ENCODE measurements around the gene TCEA3. TPM values are rescaled to one million over a fixed set of nuclear protein-coding genes. Genes with fewer than 3 reads are reported as not detected.

The TCEA3 gene
- total and polyA plus RNA-seq, 10 of the 15 experiments (the other 5 are each of a cell fraction or from before 2014, with no cell fraction given) = 0.06 to 0.23 (median 0.08) TPM; not detected in 7

DNA sequence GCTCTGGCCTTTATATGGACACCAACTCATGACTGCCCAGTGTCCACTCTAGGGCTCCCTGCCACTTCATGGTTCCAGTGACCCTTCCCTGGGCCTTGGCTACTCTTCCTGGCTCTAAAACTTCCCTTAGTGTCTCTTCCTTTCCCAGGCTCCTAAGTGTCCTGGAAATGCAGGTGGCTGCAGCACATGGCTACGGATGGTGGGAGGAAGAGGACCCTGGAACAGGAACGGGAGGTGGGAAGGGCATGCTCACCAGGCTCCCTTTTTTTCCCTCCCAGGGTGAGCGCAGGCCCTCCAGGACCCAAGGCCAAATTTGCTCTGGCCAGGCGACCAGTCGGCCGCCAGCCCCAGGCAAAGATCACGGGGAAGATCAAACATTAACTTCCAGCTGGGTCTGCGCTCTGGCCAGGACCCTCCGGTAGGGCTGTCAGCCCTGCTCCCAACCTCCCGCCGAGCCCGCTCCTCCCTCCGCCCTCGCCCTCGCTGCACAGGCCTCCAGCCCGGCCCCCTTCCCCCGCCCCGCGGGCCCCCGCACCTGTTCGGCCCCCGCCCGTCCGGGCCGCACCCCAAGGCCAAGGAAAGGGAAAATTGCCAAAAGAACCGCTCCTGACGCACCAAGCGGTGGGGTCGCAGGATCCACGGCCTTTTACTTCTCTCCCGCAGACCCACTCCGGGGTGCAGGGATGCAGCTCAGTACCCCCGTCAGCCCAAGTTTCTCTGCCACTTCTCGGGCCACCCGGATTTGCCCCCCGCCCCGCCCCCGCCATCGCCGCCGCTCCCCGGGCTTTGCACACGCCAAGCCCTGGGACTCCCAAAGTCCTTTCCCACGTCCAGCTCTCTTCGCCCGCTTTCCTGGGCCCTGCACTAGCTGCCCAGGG lies 894 bp downstream of the TCEA3 start (continued):
- TF ChIP-seq, protein P1, sequence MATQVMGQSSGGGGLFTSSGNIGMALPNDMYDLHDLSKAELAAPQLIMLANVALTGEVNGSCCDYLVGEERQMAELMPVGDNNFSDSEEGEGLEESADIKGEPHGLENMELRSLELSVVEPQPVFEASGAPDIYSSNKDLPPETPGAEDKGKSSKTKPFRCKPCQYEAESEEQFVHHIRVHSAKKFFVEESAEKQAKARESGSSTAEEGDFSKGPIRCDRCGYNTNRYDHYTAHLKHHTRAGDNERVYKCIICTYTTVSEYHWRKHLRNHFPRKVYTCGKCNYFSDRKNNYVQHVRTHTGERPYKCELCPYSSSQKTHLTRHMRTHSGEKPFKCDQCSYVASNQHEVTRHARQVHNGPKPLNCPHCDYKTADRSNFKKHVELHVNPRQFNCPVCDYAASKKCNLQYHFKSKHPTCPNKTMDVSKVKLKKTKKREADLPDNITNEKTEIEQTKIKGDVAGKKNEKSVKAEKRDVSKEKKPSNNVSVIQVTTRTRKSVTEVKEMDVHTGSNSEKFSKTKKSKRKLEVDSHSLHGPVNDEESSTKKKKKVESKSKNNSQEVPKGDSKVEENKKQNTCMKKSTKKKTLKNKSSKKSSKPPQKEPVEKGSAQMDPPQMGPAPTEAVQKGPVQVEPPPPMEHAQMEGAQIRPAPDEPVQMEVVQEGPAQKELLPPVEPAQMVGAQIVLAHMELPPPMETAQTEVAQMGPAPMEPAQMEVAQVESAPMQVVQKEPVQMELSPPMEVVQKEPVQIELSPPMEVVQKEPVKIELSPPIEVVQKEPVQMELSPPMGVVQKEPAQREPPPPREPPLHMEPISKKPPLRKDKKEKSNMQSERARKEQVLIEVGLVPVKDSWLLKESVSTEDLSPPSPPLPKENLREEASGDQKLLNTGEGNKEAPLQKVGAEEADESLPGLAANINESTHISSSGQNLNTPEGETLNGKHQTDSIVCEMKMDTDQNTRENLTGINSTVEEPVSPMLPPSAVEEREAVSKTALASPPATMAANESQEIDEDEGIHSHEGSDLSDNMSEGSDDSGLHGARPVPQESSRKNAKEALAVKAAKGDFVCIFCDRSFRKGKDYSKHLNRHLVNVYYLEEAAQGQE (IDR thresholded peaks at IDR 0.05; ENCODE audit: low read depth, low read length) = no peak
- no peak for TF ChIP-seq RAD21 (IDR thresholded peaks at IDR 0.05; ENCODE audit: insufficient read depth, low read depth, low read length)
- TF ChIP-seq SPI1 (IDR thresholded peaks at IDR 0.05; ENCODE audit: borderline replicate concordance, insufficient read depth, low read depth, low read length) = no peak

DNA sequence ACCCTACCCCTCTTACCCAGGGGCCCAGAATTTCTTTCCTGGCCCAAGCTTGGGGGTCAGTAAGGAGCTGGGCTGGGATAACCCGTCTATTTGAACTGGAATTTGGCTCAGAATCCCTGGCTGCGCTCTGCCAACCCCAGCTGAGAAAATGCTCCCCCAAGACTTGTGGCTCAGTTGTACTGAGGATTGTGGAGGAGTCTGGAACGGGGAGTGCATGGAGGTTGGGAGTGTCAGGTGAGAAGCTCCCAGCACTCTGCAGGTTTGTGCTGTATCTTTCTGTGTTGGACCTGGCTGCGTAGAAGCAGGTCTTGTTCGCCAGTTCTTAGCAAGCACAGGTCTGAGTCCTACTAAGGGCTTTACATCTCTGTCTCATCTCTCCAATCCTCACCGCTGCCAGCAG lies 1.6 kb downstream of the TCEA3 start:
- Histone ChIP-seq H3K9ac (ENCODE audit: control insufficient read depth, insufficient read depth, low read length) (no peak overlapping the region), H2AFZ (ENCODE audit: control insufficient read depth, low read depth, low read length) (no peak overlapping the region), H3K36me3 (ENCODE audit: control insufficient read depth in 2 of 2, insufficient read depth in 2 of 2, low read length in 1 of 2) (no peaks in the 10 kb centered on the region), H3K79me2 (ENCODE audit: control insufficient read depth, insufficient read depth, low read length) (no peaks in the 10 kb centered on the region), H3K4me1 (ENCODE audit: control insufficient read depth, insufficient read depth, low read length) (no peaks in the 10 kb centered on the region; the same call in 1 of the 2 replicates), H3K4me2 (ENCODE audit: control insufficient read depth, insufficient read depth) (no peak overlapping the region), H3K9me3 (replicated peaks; ENCODE audit: control insufficient read depth, insufficient read depth, low read length) (no peaks in the 10 kb centered on the region), H3K27me3 (replicated peaks in 1 of 2; ENCODE audit: control insufficient read depth in 2 of 2, insufficient read depth in 2 of 2, low read length in 1 of 2) (peaks cover 6 to 7% of the 10 kb centered on the region in 2 experiments), H3K27ac (ENCODE audit: control insufficient read depth, insufficient read depth) (no peak overlapping the region), H4K20me1 (ENCODE audit: control insufficient read depth, insufficient read depth) (no peaks in the 10 kb centered on the region), H3K4me3 (no peak overlapping the region)
- 50% methylated on average over 6 of the region's 6 CpGs for WGBS (ENCODE audit: insufficient coverage, insufficient replicate concordance, low lambda C conversion rate, missing lambda C conversion rate)
- TF ChIP-seq, protein P2, sequence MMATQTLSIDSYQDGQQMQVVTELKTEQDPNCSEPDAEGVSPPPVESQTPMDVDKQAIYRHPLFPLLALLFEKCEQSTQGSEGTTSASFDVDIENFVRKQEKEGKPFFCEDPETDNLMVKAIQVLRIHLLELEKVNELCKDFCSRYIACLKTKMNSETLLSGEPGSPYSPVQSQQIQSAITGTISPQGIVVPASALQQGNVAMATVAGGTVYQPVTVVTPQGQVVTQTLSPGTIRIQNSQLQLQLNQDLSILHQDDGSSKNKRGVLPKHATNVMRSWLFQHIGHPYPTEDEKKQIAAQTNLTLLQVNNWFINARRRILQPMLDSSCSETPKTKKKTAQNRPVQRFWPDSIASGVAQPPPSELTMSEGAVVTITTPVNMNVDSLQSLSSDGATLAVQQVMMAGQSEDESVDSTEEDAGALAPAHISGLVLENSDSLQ (IDR thresholded peaks at IDR 0.05) = no peak
- TF ChIP-seq ZSCAN29 (IDR thresholded peaks at IDR 0.05) = no peak
- TF ChIP-seq ESRRA (IDR thresholded peaks at IDR 0.05; ENCODE audit: low read length) = no peak
- TF ChIP-seq, protein P3, sequence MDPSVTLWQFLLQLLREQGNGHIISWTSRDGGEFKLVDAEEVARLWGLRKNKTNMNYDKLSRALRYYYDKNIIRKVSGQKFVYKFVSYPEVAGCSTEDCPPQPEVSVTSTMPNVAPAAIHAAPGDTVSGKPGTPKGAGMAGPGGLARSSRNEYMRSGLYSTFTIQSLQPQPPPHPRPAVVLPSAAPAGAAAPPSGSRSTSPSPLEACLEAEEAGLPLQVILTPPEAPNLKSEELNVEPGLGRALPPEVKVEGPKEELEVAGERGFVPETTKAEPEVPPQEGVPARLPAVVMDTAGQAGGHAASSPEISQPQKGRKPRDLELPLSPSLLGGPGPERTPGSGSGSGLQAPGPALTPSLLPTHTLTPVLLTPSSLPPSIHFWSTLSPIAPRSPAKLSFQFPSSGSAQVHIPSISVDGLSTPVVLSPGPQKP (IDR thresholded peaks at IDR 0.05; ENCODE audit: low read depth, low read length) = no peak
- no peak for TF ChIP-seq SMAD1 (IDR thresholded peaks at IDR 0.05; ENCODE audit: low read depth, partially characterized antibody)
- no peak for TF ChIP-seq SMAD5 (IDR thresholded peaks at IDR 0.05; ENCODE audit: low read depth)
- TF ChIP-seq RELA (IDR thresholded peaks at IDR 0.05; ENCODE audit: borderline replicate concordance, partially characterized antibody) = no peak
- POLR2A ChIA-PET = no interaction called here
- no peak for FAIRE-seq
- intact Hi-C loops (cut with micrococcal nuclease; ENCODE audit: unreplicated experiment) = no loop called here
- RAD21 ChIA-PET (ENCODE audit: unreplicated experiment) = no interaction called here
- SMC1A ChIA-PET (ENCODE audit: uncharacterized antibody, unreplicated experiment) = no interaction called here
- no peak for ATAC-seq
- DNase-seq (ENCODE audit: low read depth, low spot score) = no peak
- BruUV-seq (replicated peaks) = no TSS peak
- in situ Hi-C loops (cut with MboI) = no loop called here
- CTCF ChIA-PET = interaction anchor here (1.5 kb wide), 1 partner anchor 19 kb away, joined by 5 read pairs; no protein-coding TSS in a partner anchor
